Upper lobe of left lung (tissue), 6 donors: ENCODE data around the gene NEK4. TPM values are rescaled to one million over a fixed set of nuclear protein-coding genes. Genes with fewer than 3 reads are reported as not detected.

Experiments used
- ATAC-seq, 2 donors: fragments of 200-7000 bp; cut with Tn5 transposase; one replicate each; pipeline ENCODE4 v1.9.1; 2022; ENCODE audit warnings: mild to moderate bottlenecking in 2 of 2, moderate library complexity in 2 of 2; ENCODE audit not compliant: low FRiP score in 2 of 2
- DNase-seq, 2 donors: peaks; one replicate each; pipeline ENCODE4 v3.0.0-alpha.2; 2019 to 2020
- H3K27ac ChIP-seq, 4 donors: fragments of 200-600 bp; sonication (generic); one replicate each; pipeline ENCODE4 v1.5.1; 2016 to 2019
- H3K27me3 ChIP-seq, 4 donors: fragments of 200-600 bp; sonication (generic); one replicate each; pipeline ENCODE4 v1.5.1; 2017 to 2019
- H3K36me3 ChIP-seq, 4 donors: fragments of 200-600 bp; sonication (generic); one replicate each; pipeline ENCODE4 v1.5.1; 2016 to 2019
- H3K4me1 ChIP-seq, 4 donors: fragments of 200-600 bp; sonication (generic); one replicate each; pipeline ENCODE4 v1.5.1; 2018 to 2019
- H3K4me3 ChIP-seq, 4 donors: fragments of 200-600 bp; sonication (generic); one replicate each; pipeline ENCODE4 v1.5.1; 2017 to 2019; ENCODE audit warnings: mild to moderate bottlenecking in 2 of 4, moderate library complexity in 1 of 4
- H3K9me3 ChIP-seq, 4 donors: fragments of 200-600 bp; sonication (generic); one replicate each; pipeline ENCODE4 v1.5.1; 2018 to 2019
- CTCF ChIP-seq, 6 experiments: fragments of 450-650 bp in 4 of 6; fragments of 200-600 bp in 2 of 6; sonication (generic) in 2 of 6; IDR thresholded peaks; one replicate each; pipeline ENCODE4 v1.5.1; 2016 to 2019; ENCODE audit warnings: antibody characterized with exemption in 6 of 6
- EP300 ChIP-seq, 4 donors: sonication (generic); formaldehyde crosslinking; IDR thresholded peaks; one replicate each; pipeline ENCODE4 v1.5.1; 2017; ENCODE audit warnings: antibody characterized with exemption in 4 of 4, control low read depth in 2 of 4
- POLR2A ChIP-seq, 4 donors: fragments of 450-650 bp; IDR thresholded peaks; one replicate each; pipeline ENCODE4 v1.5.1; 2016 to 2017; ENCODE audit warnings: antibody characterized with exemption in 4 of 4, mild to moderate bottlenecking in 2 of 4
- POLR2AphosphoS5 ChIP-seq, 2 donors: sonication (generic); formaldehyde crosslinking; IDR thresholded peaks; one replicate each; pipeline ENCODE4 v1.5.1; 2017; ENCODE audit warnings: antibody characterized with exemption in 2 of 2
- WGBS, 2 donors: methylation state at CpG; one replicate each; pipeline ENCODE4 v1.1.5; 2017 to 2018; 5-methylcytosine and 5-hydroxymethylcytosine counted together
- total RNA-seq, 6 donors: library from RNA; depleted of rRNA in 4 of 6; stranded (reverse); fragments of >200 nt in 4 of 6; gene quantifications; one replicate each; pipeline versions ENCODE4 v1.1.0 to v1.2.1, GENCODE V29; 2016 to 2021
- donor health status: DM: no; HTN: no; CAD: no; lungs with moderate emphysema.
- donor health status: DM: no; HTN: yes; CAD: no; lungs with severe emphysema.

The NEK4 gene
- total RNA-seq, 6 donors from 2014 or later: 17.8 to 28.6 (median 24.2) TPM

GRCh38 chr3:52705688-52706686, 64.8 kb downstream of the NEK4 start, which contains the start of the genes GLT8D1 and SPCS1:
GLT8D1 (minus strand) TSS chr3:52705791; CDS start chr3:52700460, 5,331 bp downstream.
SPCS1 (plus strand) TSS chr3:52706106; CDS start chr3:52706247, 141 bp downstream.
- Histone ChIP-seq H3K4me3 (peak within 1 kb of the TSS; percentile 79 to 94 (median 88)), H3K27me3 (no peaks in the 10 kb centered on the region), H3K36me3 (peaks cover 0 to 29% (median 7%) of the 10 kb centered on the region in 4 donors), H3K4me1 (peaks cover 20 to 36% (median 26%) of the 10 kb centered on the region in 4 donors), H3K27ac (peak within 1 kb of the TSS; percentile 86 to 93 (median 89)), H3K9me3 (no peaks in the 10 kb centered on the region)
- ATAC-seq (peak; percentile 97), DNase-seq (peak; percentile 90 to 97)
- TF ChIP-seq POLR2A (IDR thresholded peaks at IDR 0.05) (peak in 3 of 4 donors; percentile 60 to 87 (median 68)), CTCF (IDR thresholded peaks at IDR 0.05) (peak in 1 of 6 experiments; percentile 11), POLR2AphosphoS5 (IDR thresholded peaks at IDR 0.05) (peak; percentile 79 to 80), EP300 (IDR thresholded peaks at IDR 0.05) (no peak)
- WGBS, 2 donors: 0 to 4% methylated on average over 7 to 56 of the region's 94 CpGs

DNA sequence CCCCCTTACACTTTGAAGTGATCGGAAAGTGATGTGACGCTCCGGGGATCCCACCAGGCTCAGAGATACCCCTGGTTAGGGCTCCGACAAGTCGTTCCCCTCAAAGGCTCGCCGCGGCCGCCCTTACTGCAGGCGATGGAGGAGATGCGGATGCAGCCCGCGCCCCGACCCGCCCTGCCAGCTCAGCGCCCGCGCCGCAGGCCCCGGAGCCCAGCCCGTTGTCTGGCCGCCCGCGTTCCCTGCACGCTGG, 65.4 kb downstream of the NEK4 start:
- no peaks in the 10 kb centered on the region for H3K9me3 ChIP-seq
- no peaks in the 10 kb centered on the region for H3K27me3 ChIP-seq
- no peak for TF ChIP-seq EP300 (IDR thresholded peaks at IDR 0.05)
- TF ChIP-seq CTCF (IDR thresholded peaks at IDR 0.05): no peak
- TF ChIP-seq POLR2AphosphoS5 (IDR thresholded peaks at IDR 0.05): no peak
- TF ChIP-seq POLR2A (IDR thresholded peaks at IDR 0.05): no peak
- no peak for ATAC-seq
- H3K36me3 ChIP-seq: peaks cover 0 to 28% (median 6%) of the 10 kb centered on the region in 4 donors
- H3K4me1 ChIP-seq: peaks cover 20 to 36% (median 26%) of the 10 kb centered on the region in 4 donors
- H3K27ac ChIP-seq: peak overlapping the region; percentile 86 to 93 (median 89)
- no peak for DNase-seq
- H3K4me3 ChIP-seq: peak overlapping the region; percentile 79 to 94 (median 88)
- 1% methylated on average over 18 of the region's 25 CpGs; no CpG with 5 or more reads in 1 of the 2 donors for WGBS, 2 donors

GRCh38 chr3:52704611-52705437, 65.9 kb downstream of the NEK4 start:
- WGBS, 2 donors: 4 to 7% methylated on average over 10 to 22 of the region's 22 CpGs
- H3K36me3 ChIP-seq: peaks cover 0 to 23% (median 6%) of the 10 kb centered on the region in 4 donors
- TF ChIP-seq EP300 (IDR thresholded peaks at IDR 0.05): no peak
- TF ChIP-seq POLR2AphosphoS5 (IDR thresholded peaks at IDR 0.05): no peak
- no peak for TF ChIP-seq CTCF (IDR thresholded peaks at IDR 0.05)
- TF ChIP-seq POLR2A (IDR thresholded peaks at IDR 0.05): no peak
- no peaks in the 10 kb centered on the region for H3K9me3 ChIP-seq
- peak; percentile 23 to 51 for ATAC-seq
- H3K4me1 ChIP-seq: peaks cover 20 to 36% (median 26%) of the 10 kb centered on the region in 4 donors
- peak overlapping the region; percentile 86 to 93 (median 89) for H3K27ac ChIP-seq
- peak in 1 of 2 donors; percentile 26 for DNase-seq
- no peaks in the 10 kb centered on the region for H3K27me3 ChIP-seq
- peak overlapping the region; percentile 79 to 94 (median 88) for H3K4me3 ChIP-seq

DNA sequence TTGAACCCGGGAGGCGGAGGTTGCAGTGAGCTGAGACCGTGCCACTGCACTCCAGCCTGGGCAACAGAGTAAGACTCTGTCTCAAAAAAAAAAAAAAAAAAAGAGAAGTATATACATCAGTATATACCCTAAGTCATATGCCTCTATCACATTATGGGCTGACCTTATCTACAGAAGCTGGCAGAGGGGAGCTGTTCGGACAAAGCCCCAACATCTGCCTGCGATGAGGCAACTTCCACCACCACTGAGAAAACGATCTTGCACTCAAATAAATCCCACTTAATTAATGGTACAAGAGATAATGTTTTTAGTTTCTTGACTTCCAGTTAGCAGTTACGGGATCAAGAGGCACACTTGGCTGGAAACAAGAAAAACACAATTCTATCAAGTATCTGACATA, 67.4 kb downstream of the NEK4 start:
- DNase-seq: no peak
- H3K27ac ChIP-seq: no peak overlapping the region
- no peak overlapping the region for H3K4me3 ChIP-seq
- H3K36me3 ChIP-seq: peaks cover 0 to 23% (median under 1%) of the 10 kb centered on the region in 4 donors
- no peak for ATAC-seq
- WGBS, 2 donors: 79 to 87% methylated on average over 7 of the region's 7 CpGs
- TF ChIP-seq EP300 (IDR thresholded peaks at IDR 0.05) (no peak), POLR2A (IDR thresholded peaks at IDR 0.05) (no peak), CTCF (IDR thresholded peaks at IDR 0.05) (no peak), POLR2AphosphoS5 (IDR thresholded peaks at IDR 0.05) (no peak)
- H3K9me3 ChIP-seq: no peaks in the 10 kb centered on the region
- peaks cover 20 to 36% (median 26%) of the 10 kb centered on the region in 4 donors for H3K4me1 ChIP-seq
- H3K27me3 ChIP-seq: no peaks in the 10 kb centered on the region
